Progenitor cell of endocrine pancreas (in vitro differentiated cells): ENCODE data around the gene IL1RN. TPM values are rescaled to one million over a fixed set of nuclear protein-coding genes. Genes with fewer than 3 reads are reported as not detected.

ENCODE experiments used
- DNase-seq: peaks from one replicate; pipeline ENCODE4 v3.0.0; 2021; ENCODE audit warnings: low spot score; ENCODE audit not compliant: unreplicated experiment
- H3K27ac Mint-ChIP-seq: 2 replicates; pipeline ENCODE4 v1.8.0; 2021; ENCODE audit warnings: mild to moderate bottlenecking, moderate library complexity, mixed read lengths
- H3K27me3 Mint-ChIP-seq: 2 replicates; pipeline ENCODE4 v1.8.0; 2021; ENCODE audit warnings: mixed read lengths
- H3K36me3 Mint-ChIP-seq: 2 replicates; pipeline ENCODE4 v1.8.0; 2022; ENCODE audit warnings: mixed read lengths; ENCODE audit not compliant: insufficient read depth
- H3K4me1 Mint-ChIP-seq: 2 replicates; pipeline ENCODE4 v1.8.0; 2021; ENCODE audit warnings: low read depth, mixed read lengths
- H3K4me3 Mint-ChIP-seq: 2 replicates; pipeline ENCODE4 v1.8.0; 2021; ENCODE audit warnings: low read depth, mild to moderate bottlenecking, moderate library complexity, mixed read lengths
- H3K9me3 Mint-ChIP-seq: 2 replicates; pipeline ENCODE4 v1.8.0; 2021; ENCODE audit warnings: low read depth, mixed read lengths
- CTCF ChIP-seq: fragments of 200-600 bp; sonication (generic); IDR thresholded peaks from one replicate; pipeline ENCODE4 v1.5.0; 2021; ENCODE audit warnings: antibody characterized with exemption, mild to moderate bottlenecking; ENCODE audit not compliant: unreplicated experiment
- total RNA-seq: library from RNA; stranded (reverse); gene quantifications from 2 replicates; pipeline ENCODE4 v1.2.1, GENCODE V29; 2021

IL1RN gene
- total RNA-seq, 1 donor from 2014 or later = not detected

- no peak for TF ChIP-seq CTCF
- H3K4me3 Mint-ChIP-seq = no peak overlapping the region
- DNase-seq = no peak
- H3K36me3 Mint-ChIP-seq = no peaks in the 10 kb centered on the region
- no peak overlapping the region for H3K27ac Mint-ChIP-seq
- H3K4me1 Mint-ChIP-seq = peaks cover 15% of the 10 kb centered on the region
- no peaks in the 10 kb centered on the region for H3K27me3 Mint-ChIP-seq
- no peaks in the 10 kb centered on the region for H3K9me3 Mint-ChIP-seq
These were observed 51.5 kb downstream of the IL1RN start for GRCh38 chr2:113178891-113179290.

GRCh38 chr2:113179446-113180045, 52.1 kb downstream of the IL1RN start:
- Mint-ChIP-seq H3K36me3 (no peaks in the 10 kb centered on the region), H3K9me3 (no peaks in the 10 kb centered on the region), H3K27me3 (no peaks in the 10 kb centered on the region), H3K27ac (no peak overlapping the region), H3K4me1 (peaks cover 16% of the 10 kb centered on the region), H3K4me3 (no peak overlapping the region)
- no peak for TF ChIP-seq CTCF
- no peak for DNase-seq

- no peak for TF ChIP-seq CTCF
- no peak overlapping the region for H3K4me3 Mint-ChIP-seq
- no peaks in the 10 kb centered on the region for H3K36me3 Mint-ChIP-seq
- no peaks in the 10 kb centered on the region for H3K9me3 Mint-ChIP-seq
- no peak overlapping the region for H3K27ac Mint-ChIP-seq
- peaks cover 13% of the 10 kb centered on the region for H3K4me1 Mint-ChIP-seq
- no peak for DNase-seq
- H3K27me3 Mint-ChIP-seq = no peaks in the 10 kb centered on the region
These were observed 52.9 kb downstream of the IL1RN start for GRCh38 chr2:113180131-113180946.

GRCh38 chr2:113181258-113182051, 54.1 kb downstream of the IL1RN start:
- no peak for DNase-seq
- Mint-ChIP-seq H3K9me3 (no peaks in the 10 kb centered on the region), H3K27ac (no peak overlapping the region), H3K36me3 (no peaks in the 10 kb centered on the region), H3K4me3 (no peak overlapping the region), H3K27me3 (no peaks in the 10 kb centered on the region), H3K4me1 (peaks cover 13% of the 10 kb centered on the region)
- no peak for TF ChIP-seq CTCF

GRCh38 chr2:113182471-113183260, 55.3 kb downstream of the IL1RN start:
- H3K36me3 Mint-ChIP-seq = no peaks in the 10 kb centered on the region
- H3K4me1 Mint-ChIP-seq = peaks cover 13% of the 10 kb centered on the region
- no peak overlapping the region for H3K4me3 Mint-ChIP-seq
- no peaks in the 10 kb centered on the region for H3K27me3 Mint-ChIP-seq
- no peaks in the 10 kb centered on the region for H3K9me3 Mint-ChIP-seq
- no peak for DNase-seq
- no peak overlapping the region for H3K27ac Mint-ChIP-seq
- TF ChIP-seq CTCF = no peak
